Panc1 (cell line): Measurements from ENCODE around the gene PKLR.

ENCODE experiments used
- CTCF ChIP-seq: fragments of 450-650 bp; IDR thresholded peaks from 2 replicates; pipeline ENCODE4 v1.5.1; 2017; ENCODE audit warnings: mild to moderate bottlenecking
- POLR2AphosphoS5 ChIP-seq: IDR thresholded peaks from 2 replicates; pipeline ENCODE4 v1.6.1; 2012; ENCODE audit warnings: mild to moderate bottlenecking, low read depth, low read length, moderate library complexity
- REST ChIP-seq, 2 experiments: IDR thresholded peaks; 2 replicates each; pipeline ENCODE4 v1.6.1; 2011 to 2012; ENCODE audit warnings: low read depth in 2 of 2, control low read depth in 1 of 2, low read length in 1 of 2, mild to moderate bottlenecking in 1 of 2, moderate library complexity in 1 of 2; ENCODE audit not compliant: insufficient read depth in 1 of 2
- SIN3A ChIP-seq: IDR thresholded peaks from 2 replicates; pipeline ENCODE4 v1.6.1; 2012; ENCODE audit warnings: low read depth, mild to moderate bottlenecking, low read length, moderate library complexity, borderline replicate concordance; ENCODE audit not compliant: insufficient read depth
- TCF7L2 ChIP-seq: IDR thresholded peaks from 2 replicates; pipeline ENCODE4 v1.6.1; 2011; ENCODE audit warnings: mild to moderate bottlenecking, low read depth, low read length, inconsistent platforms

- TF ChIP-seq CTCF (no peak), SIN3A (no peak), POLR2AphosphoS5 (no peak), REST (IDR thresholded peaks at IDR 0.05; ENCODE audit: insufficient read depth in 1 of 2, low read depth in 2 of 2, low read length in 1 of 2) (no peak), TCF7L2 (no peak)
Observed at GRCh38 chr1:155267373-155267772, 33.9 kb downstream of the PKLR start.
